Measurements from ENCODE around the gene PRKCZ.

DNA sequence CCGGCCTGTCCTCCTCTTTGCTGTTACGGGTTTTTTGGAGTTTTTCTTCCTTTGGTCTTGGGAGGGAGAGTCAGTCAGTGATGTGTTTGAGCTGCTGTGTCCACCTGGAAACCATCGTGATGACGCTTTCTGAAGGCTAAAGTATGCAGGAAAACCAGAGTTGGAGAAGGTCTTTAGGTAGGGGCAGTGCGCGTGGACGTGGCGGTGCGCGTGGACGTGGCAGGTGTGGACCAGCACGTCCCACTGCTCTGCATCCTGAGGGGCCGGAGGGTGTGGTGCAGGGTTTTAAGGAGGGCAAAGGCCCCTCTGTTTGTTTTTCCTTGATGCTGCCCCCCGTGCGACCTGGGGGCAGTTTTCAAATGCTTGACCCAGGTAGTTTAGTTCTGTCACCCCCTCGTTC, 29.9 kb downstream of the PRKCZ start:
- TF ChIP-seq POLR2A (IDR thresholded peaks at IDR 0.05) = no peak
- TF ChIP-seq, protein P1, sequence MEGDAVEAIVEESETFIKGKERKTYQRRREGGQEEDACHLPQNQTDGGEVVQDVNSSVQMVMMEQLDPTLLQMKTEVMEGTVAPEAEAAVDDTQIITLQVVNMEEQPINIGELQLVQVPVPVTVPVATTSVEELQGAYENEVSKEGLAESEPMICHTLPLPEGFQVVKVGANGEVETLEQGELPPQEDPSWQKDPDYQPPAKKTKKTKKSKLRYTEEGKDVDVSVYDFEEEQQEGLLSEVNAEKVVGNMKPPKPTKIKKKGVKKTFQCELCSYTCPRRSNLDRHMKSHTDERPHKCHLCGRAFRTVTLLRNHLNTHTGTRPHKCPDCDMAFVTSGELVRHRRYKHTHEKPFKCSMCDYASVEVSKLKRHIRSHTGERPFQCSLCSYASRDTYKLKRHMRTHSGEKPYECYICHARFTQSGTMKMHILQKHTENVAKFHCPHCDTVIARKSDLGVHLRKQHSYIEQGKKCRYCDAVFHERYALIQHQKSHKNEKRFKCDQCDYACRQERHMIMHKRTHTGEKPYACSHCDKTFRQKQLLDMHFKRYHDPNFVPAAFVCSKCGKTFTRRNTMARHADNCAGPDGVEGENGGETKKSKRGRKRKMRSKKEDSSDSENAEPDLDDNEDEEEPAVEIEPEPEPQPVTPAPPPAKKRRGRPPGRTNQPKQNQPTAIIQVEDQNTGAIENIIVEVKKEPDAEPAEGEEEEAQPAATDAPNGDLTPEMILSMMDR (IDR thresholded peaks at IDR 0.05) = no peak
- TF ChIP-seq POLR2AphosphoS5 (IDR thresholded peaks at IDR 0.05; ENCODE audit: insufficient read depth in 1 of 2, low read depth in 1 of 2) = no peak

Data from vagina (tissue), 2 donors.